HG03175 (cell line): ENCODE data around the gene ARVCF.

ENCODE experiments used
- ATAC-seq: cut with Tn5 transposase; IDR thresholded peaks from one replicate; pipeline ENCODE4 v1.9.1; 2021; ENCODE audit warnings: mild to moderate bottlenecking, moderate library complexity; ENCODE audit not compliant: unreplicated experiment

The ARVCF gene

GRCh38 chr22:20019661-20020532 lies 3.3 kb upstream of the ARVCF start:
- ATAC-seq: no peak

- no peak for ATAC-seq
Measured at GRCh38 chr22:20018001-20018400, 1.4 kb upstream of the ARVCF start.

GRCh38 chr22:20017622-20017958 lies 967 bp upstream of the ARVCF start:
- no peak for ATAC-seq

GRCh38 chr22:20015971-20016733 lies 471 bp downstream of the ARVCF start:
- ATAC-seq: no peak

GRCh38 chr22:20015187-20015625 lies 1.4 kb downstream of the ARVCF start:
- ATAC-seq: no peak

GRCh38 chr22:20014526-20015186 lies 2.0 kb downstream of the ARVCF start:
- ATAC-seq: no peak

- no peak for ATAC-seq
Measured at GRCh38 chr22:20013382-20013871, 3.2 kb downstream of the ARVCF start.

- no peak for ATAC-seq
Measured at GRCh38 chr22:20012741-20013331, 3.8 kb downstream of the ARVCF start.

GRCh38 chr22:20011993-20012740 lies 4.5 kb downstream of the ARVCF start:
- ATAC-seq: no peak

- no peak for ATAC-seq
Measured at GRCh38 chr22:20011123-20011992, 5.3 kb downstream of the ARVCF start.

GRCh38 chr22:20010307-20011122 lies 6.1 kb downstream of the ARVCF start:
- ATAC-seq: no peak

- no peak for ATAC-seq
Measured at GRCh38 chr22:20009582-20010306, 6.9 kb downstream of the ARVCF start.

GRCh38 chr22:20009018-20009491 lies 7.6 kb downstream of the ARVCF start:
- no peak for ATAC-seq

GRCh38 chr22:20008221-20008995 lies 8.2 kb downstream of the ARVCF start:
- no peak for ATAC-seq

- ATAC-seq: no peak
Measured at GRCh38 chr22:20004464-20004863, 12.2 kb downstream of the ARVCF start.

- no peak for ATAC-seq
Measured at GRCh38 chr22:20003304-20003703, 13.3 kb downstream of the ARVCF start.

GRCh38 chr22:20002636-20003035 lies 14.0 kb downstream of the ARVCF start:
- no peak for ATAC-seq
